ENCODE results near the gene RNF223.
"Not testable (repeated sequence)": the region's sequence is repeated elsewhere in the genome, so short reads cannot be mapped to it uniquely, and the experiment has no call there.

Gene RNF223

DNA sequence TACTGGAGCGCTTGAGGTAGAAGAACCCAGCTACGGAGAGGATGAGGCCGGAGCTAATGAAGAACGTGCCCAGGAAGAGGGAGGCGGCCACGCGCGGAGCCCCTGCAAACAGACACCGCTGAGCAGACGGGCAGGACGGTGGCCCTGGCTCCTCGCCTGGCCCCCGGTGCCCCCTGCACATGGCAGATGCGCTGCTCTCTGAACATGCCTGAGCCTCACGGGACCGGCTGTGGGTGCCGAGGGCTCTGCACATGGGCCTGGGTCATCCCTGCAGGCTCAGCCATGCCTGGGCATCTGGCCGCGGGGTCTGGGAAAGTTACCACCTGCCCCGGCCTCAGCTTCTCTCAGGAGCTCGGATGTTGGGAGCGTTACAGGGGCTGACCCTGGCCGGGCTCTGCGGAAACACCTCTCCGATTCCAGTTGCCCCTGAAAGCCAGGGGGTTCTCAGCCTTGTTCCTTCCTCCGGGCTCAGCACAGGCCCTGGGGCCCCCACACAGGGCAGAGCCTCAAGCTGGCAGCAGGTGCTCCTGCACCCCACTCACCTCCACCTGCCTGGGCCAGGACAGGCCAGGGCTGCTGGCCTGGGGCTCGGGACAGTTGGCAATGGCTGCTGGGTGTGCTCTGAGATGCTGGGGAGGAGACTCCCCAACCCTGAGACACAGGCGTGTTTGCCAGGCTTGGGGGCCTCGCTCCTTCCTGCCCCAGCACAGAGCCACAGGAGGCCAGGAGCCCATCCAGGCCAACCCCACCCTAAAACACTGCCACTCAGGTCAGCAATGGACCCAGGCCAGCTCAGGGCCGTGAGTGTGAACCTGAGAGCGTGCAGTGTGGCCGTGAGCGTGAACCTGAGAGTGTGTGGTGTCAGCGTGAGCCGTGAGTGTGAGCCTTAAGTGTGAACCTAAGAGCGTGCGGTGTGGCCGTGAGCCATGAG lies 12.1 kb upstream of the RNF223 start:
- no peak for DNase-seq

GRCh38 chr1:1085171-1085841 lies 11.2 kb upstream of the RNF223 start:
- DNase-seq, result no peak

DNA sequence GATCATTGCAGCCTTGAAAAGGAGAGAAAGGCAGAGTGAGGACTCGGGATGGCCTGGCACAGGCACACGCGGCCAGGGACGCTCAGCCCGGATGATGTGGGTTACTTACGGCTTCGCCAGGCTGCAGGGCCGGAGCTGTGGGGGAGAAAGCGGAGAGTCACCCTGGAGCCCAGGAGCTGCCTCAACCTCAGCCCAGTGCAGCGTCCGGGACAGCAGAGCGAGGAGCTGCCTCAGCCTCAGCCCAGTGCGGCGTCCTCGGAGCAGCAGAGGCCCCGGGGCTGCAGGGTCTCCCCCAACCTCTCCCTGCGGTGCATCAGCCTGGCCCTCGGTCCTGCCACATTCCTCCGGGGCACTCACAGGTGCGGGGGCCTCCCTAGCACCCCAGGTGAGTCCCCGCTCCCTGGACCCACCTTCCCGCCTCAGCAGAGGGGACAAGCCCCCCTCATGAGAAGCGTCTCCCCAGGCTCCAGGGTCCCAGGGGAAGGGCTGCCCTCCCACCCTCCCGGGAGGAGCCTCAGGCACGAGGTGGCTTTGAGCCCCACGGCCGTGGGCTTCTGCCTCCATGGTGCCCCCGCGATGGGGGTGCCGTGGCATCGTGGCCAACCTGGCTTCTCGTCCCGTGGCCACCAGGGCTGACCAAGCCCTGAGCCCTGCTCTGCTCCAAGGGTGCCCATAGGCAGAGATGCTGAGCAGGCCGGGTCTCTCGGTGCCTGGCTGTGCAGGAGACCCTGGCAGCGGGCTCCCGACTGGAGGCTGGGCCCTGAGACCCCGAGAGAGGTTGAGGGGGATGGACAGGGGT lies 10.5 kb upstream of the RNF223 start:
- peak; percentile 1 for DNase-seq

GRCh38 chr1:1083416-1084371 lies 9.6 kb upstream of the RNF223 start:
- DNase-seq, result peak; percentile 3

DNA sequence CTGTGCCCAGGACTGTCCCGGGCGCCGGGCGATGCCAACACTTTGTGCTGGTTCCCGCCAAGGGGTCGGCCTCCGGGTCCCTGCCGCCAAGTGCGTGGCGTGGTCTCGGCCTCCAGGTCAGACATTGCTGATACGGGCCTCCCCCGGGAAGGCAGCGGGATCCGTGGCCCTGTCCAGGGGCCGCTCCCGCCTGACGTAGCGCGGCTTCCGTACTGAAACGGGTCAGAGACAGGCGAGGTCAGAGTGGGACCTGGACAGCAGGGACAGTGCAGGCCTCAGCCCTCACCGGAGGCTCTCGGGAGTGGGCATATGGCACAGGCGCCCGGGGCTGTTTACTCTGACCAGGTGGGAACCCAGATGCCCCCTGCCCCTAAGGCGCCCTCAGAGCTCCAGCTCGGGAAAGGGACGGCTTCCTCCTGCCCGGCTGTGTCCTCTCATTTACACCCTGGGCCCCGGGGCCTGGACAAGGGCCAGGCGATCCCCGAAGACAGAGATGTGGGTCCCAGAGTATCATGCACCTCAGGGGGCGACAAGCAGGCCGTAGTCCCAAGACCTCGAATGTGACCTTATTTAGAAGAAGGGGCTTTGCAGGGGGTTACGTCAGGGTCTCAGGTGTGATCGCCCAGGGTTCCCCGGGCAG lies 8.8 kb upstream of the RNF223 start:
- DNase-seq, result peak; percentile 1

GRCh38 chr1:1082239-1082775 lies 8.2 kb upstream of the RNF223 start:
- peak; percentile 1 for DNase-seq

DNA sequence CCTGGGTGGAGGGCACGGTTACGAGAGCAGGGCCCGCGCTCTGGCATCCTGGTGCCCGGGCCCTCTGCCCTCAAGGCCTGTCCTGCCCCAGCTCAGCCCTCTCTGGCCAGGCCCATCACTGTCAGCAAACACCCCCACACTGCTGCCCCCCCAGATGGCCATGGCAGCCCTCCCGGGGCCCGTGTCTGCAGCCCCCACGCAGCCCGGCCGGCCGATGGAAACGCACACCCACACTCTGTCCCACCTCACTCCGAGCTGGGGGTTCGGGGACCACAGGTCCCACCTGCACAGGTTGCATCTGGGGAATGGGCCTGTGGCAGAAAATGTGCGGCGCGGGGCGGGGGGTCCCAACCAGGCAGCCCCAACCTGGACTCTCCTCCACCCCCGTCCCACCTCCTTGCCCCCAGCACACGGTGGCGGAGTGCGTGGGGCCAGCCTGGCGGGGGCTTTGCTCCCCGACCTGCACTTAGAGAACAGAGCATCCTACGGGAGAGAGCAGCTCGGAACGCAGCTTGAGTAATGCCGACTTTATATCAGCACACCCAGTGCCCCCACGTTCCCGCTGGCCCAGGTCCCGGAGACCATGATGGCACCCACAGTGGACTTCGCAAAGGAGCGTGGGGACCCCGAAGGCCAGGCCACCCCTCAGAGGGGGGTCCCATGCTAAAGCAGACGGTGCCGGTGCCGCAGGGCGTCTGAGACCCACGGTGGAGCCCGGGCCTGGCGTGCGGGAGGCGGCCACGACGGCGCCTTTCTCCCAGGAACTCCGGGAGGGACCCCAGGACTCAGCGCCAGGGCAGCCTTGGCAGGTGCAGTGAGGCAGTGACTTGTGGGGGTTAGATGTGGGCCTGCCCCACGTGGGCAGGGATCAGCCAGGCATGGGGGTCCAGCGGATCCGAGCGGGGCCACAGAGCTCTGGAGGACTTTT lies 7.5 kb upstream of the RNF223 start:
- peak; percentile 0 for DNase-seq

DNA sequence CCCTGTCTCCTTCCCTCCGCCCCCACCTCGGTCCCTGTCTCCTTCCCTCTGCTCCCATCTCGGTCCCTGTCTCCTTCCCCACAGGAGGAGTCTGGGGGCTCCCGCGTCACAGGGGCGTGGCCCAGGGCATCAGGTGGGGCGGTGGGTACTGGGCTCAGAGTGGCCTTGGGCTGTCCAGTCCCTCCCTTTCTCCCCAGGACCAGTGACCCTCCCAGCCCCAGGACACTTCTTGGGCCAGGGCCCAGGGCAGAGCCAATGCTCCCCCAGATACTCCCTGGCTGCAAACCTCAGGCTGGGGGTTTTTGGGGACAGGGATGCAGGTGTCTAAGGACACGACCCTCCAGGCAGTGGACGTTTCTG lies 6.8 kb upstream of the RNF223 start:
- peak; percentile 1 for DNase-seq

DNA sequence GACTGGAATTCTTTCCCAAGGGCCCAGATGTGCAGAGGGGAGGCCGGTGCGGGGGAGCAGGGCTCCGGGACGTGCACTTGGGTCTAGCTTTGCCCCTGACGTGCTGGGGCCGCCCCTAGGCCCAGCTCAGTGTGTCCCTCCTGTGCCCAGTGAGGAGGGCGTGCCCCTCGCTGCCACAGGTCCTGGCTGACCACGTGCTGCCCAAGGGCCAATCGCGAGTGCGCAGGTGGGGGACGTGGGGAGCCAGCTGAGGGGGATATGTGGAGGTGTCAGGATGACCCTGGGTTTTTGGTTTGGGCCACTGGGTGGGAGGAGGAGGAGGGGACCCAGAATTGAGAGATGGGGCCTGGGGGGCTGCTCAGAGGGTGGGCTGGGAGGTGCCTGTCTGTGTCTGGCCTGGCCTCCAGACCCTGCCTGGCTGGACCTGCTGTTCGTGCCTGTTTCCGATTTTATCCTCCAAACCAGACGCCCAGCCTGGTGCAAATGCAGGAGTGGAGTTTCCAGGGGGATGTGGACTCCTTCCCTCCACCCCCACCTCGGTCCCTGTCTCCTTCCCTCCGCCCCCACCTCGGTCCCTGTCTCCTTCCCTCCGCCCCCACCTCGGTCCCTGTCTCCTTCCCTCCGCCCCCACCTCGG lies 6.1 kb upstream of the RNF223 start:
- peak; percentile 2 for DNase-seq

GRCh38 chr1:1079408-1080121 lies 5.5 kb upstream of the RNF223 start:
- peak; percentile 7 for DNase-seq

DNA sequence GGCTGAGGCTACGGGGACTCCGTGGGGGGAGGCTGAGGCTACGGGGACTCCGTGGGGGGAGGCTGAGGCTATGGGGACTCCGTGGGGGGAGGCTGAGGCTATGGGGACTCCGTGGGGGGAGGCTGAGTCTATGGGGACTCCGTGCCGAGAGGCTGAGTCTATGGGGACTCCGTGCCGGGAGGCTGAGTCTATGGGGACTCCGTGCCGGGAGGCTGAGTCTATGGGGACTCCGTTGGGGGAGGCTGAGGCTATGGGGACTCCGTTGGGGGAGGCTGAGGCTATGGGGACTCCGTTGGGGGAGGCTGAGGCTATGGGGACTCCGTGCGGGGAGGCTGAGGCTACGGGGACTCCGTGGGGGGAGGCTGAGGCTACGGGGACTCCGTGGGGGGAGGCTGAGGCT lies 3.3 kb upstream of the RNF223 start:
- not testable (repeated sequence) for DNase-seq

GRCh38 chr1:1075148-1075935 lies 1.2 kb upstream of the RNF223 start:
- no peak for DNase-seq

DNA sequence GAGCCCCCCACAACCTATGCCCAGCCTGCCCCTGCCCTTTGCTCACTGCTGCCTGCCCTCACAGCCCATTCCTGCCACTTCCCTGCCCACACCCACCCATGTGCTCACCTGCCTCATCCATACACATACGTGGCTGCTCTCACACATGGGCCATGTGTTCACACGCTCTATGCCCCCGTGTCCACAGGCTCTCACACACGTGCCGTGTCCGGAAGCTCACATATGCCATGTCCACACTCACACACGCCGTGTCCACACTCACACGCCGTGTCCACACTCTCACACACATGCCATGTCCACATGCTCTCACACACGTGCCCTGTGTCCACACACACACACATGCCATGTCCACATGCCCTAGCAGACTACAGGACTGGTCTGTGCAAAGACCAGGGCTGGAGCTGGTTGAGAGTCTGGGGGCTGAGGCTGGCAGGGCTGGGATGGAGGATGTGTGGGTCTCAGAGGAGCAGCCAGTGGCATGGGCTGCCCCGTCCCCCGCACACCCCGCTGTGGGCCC lies 583 bp upstream of the RNF223 start:
- no peak for DNase-seq

GRCh38 chr1:1072849-1073742 lies 1.0 kb downstream of the RNF223 start:
- DNase-seq, result no peak

DNA sequence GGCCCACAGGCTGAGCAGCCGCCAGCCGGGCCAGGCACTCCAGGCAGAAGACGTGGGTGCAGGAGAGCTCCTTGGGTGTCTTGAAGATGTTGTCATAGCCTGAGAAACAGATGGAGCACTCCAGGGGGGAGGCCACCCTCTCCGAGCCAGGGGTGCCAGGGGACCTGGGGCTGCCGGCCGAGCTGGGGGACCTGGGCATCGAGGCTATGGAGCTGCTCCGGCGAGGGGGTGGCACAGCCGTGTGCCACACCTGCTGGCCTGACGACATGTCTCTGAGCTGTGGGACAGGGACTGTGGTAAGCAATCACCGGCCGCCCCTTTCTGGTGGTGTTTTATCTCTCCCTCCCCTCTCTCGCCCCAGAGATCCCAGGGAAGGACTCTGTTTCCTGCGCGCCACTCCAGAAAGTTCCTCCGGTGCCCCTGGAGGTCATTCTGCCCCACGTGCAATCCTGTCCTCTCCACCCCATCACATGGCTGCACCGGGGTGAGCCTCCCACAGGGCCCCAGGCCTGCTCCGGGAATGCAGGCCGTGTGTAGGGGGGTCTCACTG lies 1.7 kb downstream of the RNF223 start:
- no peak for DNase-seq

DNA sequence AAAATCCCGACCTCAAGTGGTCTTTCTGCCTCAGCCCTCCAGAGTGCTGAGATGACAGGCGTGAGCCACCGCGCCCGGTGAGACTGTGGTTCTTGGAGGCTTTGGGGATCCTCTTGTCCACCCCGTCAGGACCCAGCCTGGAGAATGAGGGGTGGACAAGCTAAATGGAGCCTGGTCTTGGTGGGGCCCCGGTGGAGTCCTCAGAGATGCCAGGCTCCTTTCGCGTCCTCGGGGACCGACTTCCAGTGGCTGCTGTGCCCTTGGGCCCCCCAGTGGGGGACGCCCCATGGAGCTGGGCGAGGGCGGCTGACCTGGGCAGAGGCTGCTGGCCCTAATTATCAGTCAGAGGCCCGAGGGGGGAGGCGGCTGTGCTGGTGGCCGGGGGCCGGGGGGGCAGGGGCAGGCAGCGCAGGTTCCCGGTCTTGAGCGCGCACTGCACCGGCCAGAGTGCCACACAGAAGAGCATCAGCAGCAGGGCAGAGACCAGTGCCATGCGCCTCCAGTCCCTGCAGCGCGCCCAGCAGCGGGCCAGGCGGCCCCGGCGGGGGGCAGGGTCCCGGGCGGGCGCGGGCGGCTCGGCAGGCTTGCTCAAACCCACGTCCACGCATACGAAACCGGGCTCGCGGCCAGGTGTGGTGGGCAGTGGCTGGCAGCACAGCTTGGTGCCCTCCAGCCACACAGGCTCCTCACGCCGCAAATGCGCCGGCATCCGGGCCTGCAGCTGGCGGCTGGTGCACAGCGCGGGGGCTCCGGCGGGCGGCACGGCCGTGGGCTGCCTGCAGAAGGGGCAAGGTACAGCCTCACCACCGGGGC lies 2.4 kb downstream of the RNF223 start:
- no peak for DNase-seq

All from effector CD4-positive, alpha-beta T cell (primary cell).